ENCODE results near the gene CD84.

GRCh38 chr1:160496334-160496733 is 83.0 kb downstream of the CD84 start:
- TF ChIP-seq CTCF (IDR thresholded peaks at IDR 0.05; ENCODE audit: low read depth, low read length, poor library complexity, severe bottlenecking), result no peak
- TF ChIP-seq EZH2phosphoT487 (IDR thresholded peaks at IDR 0.05; ENCODE audit: borderline replicate concordance, low read length), result no peak

Measured in DOHH2 (cell line).